ENCODE measurements around the gene VGF.
"Not testable (repeated sequence)": the region's sequence is repeated elsewhere in the genome, so short reads cannot be mapped to it uniquely, and the experiment has no call there.

VGF gene

GRCh38 chr7:101113836-101114235 is 51.5 kb downstream of the VGF start:
- no peak for DNase-seq

DNA sequence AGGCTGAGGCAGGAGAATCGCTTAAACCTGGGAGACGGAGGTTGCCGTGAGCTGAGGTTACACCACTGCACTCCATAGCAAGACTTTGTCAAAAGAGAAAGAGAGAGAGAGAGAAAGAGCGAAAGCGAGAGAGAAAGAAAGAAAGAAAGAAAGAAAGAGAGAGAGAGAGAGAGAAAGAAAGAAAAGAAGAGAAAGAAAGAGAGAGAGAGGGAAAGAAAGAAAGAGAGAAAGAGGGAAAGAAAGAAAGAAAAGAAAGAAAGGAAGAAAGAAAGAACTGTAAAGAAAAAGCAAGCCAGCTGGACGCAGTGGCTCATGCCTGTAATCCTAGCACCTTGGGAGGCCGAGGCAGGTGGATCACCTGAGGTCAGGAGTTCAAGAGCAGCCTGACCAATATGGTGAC is 52.2 kb downstream of the VGF start:
- DNase-seq: not testable (repeated sequence)
